ENCODE results near the gene GDF15. TPM values are rescaled to one million over a fixed set of nuclear protein-coding genes. Genes with fewer than 3 reads are reported as not detected.
"Not testable (repeated sequence)": the region's sequence is repeated elsewhere in the genome, so short reads cannot be mapped to it uniquely, and the experiment has no call there.

The GDF15 gene
- total and polyA plus RNA-seq, 12 donors, result 0.44 to 2.5 (median 0.70) TPM

GRCh38 chr19:18373892-18374629 lies 11.9 kb upstream of the GDF15 start:
- WGBS, 2 donors, result 21 to 25% methylated on average over 17 of the region's 17 CpGs
- intact Hi-C loops (cut with DNase I), result no loop called here
- Histone ChIP-seq H3K36me3 (no peaks in the 10 kb centered on the region), H3K4me3 (peak overlapping the region in 2 of 10 donors; percentile 2 to 15), H3K9me3 (no peaks in the 10 kb centered on the region), H3K27me3 (no peaks in the 10 kb centered on the region), H3K27ac (peak overlapping the region in 9 of 10 donors; percentile 41 to 91 (median 83)), H3K4me1 (peaks cover 10 to 44% (median 25%) of the 10 kb centered on the region in 9 donors)
- no peak for TF ChIP-seq CTCF (IDR thresholded peaks at IDR 0.05)
- DNase-seq (peak; percentile 85 to 95), ATAC-seq (peak; percentile 95 to 99 (median 97))

- DNase-seq, result no peak
- no peaks in the 10 kb centered on the region for H3K36me3 ChIP-seq
- H3K27ac ChIP-seq, result no peak overlapping the region
- no peaks in the 10 kb centered on the region for H3K9me3 ChIP-seq
- no peaks in the 10 kb centered on the region for H3K27me3 ChIP-seq
- 94% methylated on average over 6 of the region's 6 CpGs for WGBS, 2 donors
- intact Hi-C loops (cut with DNase I), result no loop called here
- TF ChIP-seq CTCF (IDR thresholded peaks at IDR 0.05), result no peak
- H3K4me1 ChIP-seq, result peaks cover 10 to 64% (median 37%) of the 10 kb centered on the region in 9 donors
- H3K4me3 ChIP-seq, result no peak overlapping the region
- ATAC-seq, result no peak
These were observed 8.9 kb upstream of the GDF15 start for GRCh38 chr19:18377026-18377425.

DNA sequence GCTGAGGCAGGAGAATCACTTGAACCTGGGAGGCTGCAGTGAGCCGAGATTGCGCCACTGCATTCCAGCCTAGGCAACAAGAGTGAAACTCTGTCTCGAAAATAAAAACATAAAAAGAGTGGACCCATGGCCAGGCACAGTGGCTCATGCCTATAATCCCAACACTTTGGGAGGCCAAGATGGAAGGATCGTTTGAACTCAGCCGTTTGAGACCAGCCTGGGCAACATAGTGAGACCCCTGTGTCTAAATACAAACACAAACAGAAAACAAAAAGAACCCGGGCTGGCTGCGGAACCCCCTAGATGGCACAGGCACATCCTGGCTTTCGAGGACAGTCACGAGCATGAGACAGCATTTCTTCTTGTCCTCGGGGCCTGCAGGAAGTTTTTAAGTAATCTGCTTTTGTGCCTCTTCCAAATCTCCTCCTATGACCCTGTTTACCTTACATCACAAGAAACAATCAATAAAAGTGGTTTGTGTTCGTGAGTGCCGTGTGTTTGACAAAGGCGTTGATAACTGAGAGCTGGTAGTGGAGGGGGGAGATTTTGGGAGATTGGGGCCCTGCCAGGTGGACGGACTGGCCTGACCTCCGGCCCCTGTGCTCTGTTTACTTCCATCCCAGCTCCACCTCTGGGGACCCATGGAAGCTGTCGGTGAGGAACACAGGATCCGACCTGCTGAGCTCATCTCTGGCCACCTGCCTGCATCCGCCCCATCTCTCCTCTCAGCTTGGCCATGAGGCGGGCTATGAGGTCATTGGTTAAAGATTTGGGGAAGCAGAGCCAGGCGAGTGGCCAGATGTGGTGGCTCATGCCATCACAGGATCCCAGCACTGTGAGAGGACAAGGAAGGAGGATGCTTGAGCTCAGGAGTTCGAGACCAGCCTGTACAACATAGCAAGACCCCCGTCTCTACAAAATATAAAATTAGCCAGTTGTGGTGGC lies 5.9 kb upstream of the GDF15 start:
- 43 to 55% methylated on average over 22 of the region's 22 CpGs for WGBS, 2 donors
- Histone ChIP-seq H3K4me1 (peaks cover 0 to 38% (median 18%) of the 10 kb centered on the region in 9 donors), H3K27ac (peak overlapping the region in 9 of 10 donors; percentile 29 to 81 (median 70)), H3K27me3 (peaks cover 0 to 8% (median 0%) of the 10 kb centered on the region in 7 donors), H3K9me3 (no peaks in the 10 kb centered on the region), H3K4me3 (no peak overlapping the region), H3K36me3 (no peaks in the 10 kb centered on the region)
- intact Hi-C loops (cut with DNase I), result no loop called here
- DNase-seq, result peak; percentile 76 to 89
- TF ChIP-seq CTCF (IDR thresholded peaks at IDR 0.05), result no peak
- peak; percentile 68 to 94 (median 90) for ATAC-seq

DNA sequence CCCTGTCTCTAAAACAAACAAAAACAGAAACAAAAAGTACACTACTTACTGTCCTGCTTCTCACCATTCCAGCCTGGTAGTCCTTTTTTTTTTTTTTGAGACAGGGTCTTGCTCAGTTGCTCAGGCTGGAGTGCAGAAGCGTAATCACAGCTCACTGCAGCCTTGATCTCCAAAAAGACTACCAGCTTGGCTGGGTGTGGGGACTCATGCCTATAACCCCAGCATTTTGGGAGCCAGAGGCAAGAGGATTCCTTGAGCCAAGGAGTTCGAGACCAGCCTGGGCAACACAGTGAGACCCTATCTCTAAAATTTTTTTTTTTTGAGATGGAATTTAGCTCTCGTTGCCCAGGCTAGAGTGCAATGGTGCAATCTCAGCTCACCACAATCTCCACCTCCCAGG lies 5.1 kb upstream of the GDF15 start:
- intact Hi-C loops (cut with DNase I), result no loop called here
- H3K36me3 ChIP-seq, result no peaks in the 10 kb centered on the region
- peaks cover 0 to 10% (median 0%) of the 10 kb centered on the region in 7 donors for H3K27me3 ChIP-seq
- peak overlapping the region in 7 of 10 donors; percentile 62 to 81 (median 71) for H3K27ac ChIP-seq
- H3K4me3 ChIP-seq, result no peak overlapping the region
- WGBS, 2 donors, result 75 to 99% methylated on average over 3 of the region's 3 CpGs
- H3K9me3 ChIP-seq, result no peaks in the 10 kb centered on the region
- TF ChIP-seq CTCF (IDR thresholded peaks at IDR 0.05), result no peak
- H3K4me1 ChIP-seq, result peaks cover 0 to 35% (median 14%) of the 10 kb centered on the region in 9 donors
- DNase-seq (no peak), ATAC-seq (no peak)

- H3K27ac ChIP-seq; ATAC-seq; H3K36me3 ChIP-seq; DNase-seq; H3K9me3 ChIP-seq; H3K4me3 ChIP-seq; intact Hi-C loops (cut with DNase I): not testable (repeated sequence)
- H3K27me3 ChIP-seq, result peaks cover 0 to 16% (median 0%) of the 10 kb centered on the region in 7 donors
- 94 to 96% methylated on average over 11 of the region's 11 CpGs for WGBS, 2 donors
- H3K4me1 ChIP-seq, result peaks cover 0 to 55% (median 26%) of the 10 kb centered on the region in 9 donors
These were observed 2.3 kb upstream of the GDF15 start for GRCh38 chr19:18383622-18384021.

All from heart right ventricle (tissue), 16 donors.